HL-60/S4 treated with phorbol 12-myristate 13-acetate at 8.2 ng/mL for 4 days and 3 days (cell line): Measurements from ENCODE around the gene CFAP46.

ENCODE experiments used
- in situ Hi-C: fragments of 300-500 bp; cut with MboI; formaldehyde crosslinking; loops from 2 replicates; pipeline ENCODE4 v1.15.0; 2022; ENCODE audit warnings: low sequenced_read_pairs

Gene CFAP46

DNA sequence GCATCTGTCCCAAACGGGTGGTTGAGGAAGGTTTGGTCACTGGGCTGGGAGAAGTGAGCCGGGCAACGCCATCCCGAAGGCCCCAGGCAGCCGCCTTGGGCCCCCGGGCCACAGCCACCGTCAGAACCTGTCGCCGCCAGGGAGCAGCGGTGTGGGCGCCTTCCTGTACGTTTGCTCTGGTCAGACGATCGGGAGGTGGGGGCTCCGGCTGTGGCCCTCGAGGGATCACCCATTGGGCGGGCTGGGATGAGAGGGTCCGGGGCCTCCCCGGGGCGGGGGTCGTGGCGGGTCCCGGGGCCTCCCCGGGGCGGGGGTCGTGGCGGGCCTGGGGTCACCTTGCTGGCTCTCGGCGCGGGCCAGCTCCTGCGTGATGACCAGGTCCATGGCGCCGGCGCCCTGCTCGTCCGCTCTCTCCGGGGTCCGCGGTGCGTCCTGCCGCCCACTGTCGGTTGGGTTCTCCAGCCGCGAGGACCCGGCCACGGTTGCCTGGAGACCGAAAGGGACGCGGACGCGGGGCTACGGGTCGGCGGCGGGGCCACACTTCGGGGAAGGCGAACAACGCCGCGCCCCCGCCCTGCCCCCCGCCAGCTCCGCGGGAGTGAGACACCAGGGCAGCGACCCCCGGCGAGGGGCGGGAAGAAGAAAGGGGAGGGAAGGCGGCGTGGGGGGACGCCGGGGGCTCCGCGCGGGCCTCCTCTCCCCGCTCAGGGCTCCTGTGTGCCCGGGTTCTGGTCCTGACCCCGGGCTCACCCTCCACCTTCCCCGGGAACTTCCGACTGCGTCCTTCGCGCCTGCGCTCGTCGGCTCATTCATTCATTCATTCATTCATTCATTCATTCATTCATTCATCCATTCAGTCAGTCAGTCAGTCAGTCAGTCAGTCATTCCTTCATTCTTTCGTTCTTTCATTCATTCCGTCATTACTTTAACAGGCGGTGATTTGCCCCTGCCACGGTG is at the start of gene CFAP46:
TSS of gene CFAP46 (minus strand) at position 470 of the 957 bp plus-strand sequence. CDS start at position 384, 86 bp downstream.
- in situ Hi-C loops = no loop called here

DNA sequence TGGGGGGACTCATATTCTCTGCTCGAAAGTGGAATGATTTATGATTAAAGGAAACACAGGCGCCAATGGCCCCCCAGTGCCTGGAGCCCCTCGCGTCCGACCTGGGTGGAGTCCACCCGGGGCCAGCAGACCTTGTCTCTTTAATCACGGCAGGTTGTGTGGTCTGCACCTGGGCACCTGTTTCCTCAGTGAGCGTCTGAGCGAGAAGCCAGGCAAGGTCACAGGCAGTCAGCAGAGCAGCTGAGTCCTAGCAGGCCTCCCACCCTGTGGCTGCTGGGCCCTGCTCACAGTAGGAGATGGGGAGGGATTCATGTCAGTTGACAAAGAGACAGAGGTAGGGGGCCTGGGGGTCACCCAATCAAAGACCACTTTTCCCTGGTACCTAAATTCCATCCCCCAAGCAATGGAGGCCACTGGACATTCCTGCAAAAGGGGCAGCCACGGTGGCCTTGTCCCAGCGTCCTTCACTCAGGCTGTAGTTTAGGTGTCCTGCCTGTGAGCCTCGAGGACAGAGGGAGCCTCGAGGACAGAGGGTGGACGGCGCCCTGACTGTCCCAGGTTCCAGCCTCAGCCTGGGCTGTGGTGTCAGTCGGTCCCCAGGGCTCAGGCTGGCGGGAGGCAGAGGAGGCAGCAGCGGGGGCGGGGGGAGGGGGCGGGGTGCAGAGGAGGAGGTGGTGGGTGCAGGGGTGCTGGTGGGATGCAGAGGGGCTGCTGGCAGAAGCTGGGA is 49.5 kb upstream of the CFAP46 start:
- in situ Hi-C loops = no loop called here

DNA sequence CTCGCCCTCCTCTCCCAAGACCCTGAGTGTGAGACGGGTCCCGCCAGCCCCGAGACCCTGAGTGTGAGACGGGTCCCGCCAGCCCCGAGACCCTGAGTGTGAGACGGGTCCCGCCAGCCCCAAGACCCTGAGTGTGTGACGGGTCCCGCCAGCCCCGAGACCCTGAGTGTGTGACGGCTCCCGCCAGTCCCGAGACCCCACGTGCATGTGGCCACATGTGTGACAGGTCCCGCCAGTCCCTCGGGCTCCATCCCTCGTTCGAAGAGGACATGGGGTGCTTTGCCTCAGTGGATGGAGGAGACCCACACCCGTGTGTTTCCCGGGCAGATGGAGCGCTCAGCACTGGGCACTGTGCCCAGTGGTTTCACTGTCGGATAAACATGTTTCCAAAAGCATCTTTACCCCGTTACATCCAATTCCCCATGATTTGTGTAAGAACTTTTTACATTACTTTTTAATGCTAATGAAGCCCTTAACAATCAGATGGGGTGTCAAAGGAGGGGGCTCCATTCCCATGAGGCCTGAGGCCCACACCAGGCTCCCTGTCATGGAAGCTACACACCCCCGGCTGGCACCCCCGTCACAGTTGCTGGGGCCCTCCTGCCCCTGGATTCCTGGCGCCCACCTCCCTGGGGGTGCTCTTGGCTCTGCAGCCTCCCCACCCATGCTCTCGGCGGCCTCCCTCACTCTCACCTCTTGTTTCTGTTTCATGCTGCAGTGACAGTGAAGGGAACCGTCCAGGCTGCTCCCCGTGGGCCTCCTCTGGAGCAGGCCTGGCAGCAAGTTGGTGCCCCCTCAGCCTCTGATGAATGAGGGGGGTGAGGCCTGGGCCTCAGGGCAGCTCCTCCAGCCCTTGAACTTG is 48.5 kb upstream of the CFAP46 start:
- in situ Hi-C loops = no loop called here

DNA sequence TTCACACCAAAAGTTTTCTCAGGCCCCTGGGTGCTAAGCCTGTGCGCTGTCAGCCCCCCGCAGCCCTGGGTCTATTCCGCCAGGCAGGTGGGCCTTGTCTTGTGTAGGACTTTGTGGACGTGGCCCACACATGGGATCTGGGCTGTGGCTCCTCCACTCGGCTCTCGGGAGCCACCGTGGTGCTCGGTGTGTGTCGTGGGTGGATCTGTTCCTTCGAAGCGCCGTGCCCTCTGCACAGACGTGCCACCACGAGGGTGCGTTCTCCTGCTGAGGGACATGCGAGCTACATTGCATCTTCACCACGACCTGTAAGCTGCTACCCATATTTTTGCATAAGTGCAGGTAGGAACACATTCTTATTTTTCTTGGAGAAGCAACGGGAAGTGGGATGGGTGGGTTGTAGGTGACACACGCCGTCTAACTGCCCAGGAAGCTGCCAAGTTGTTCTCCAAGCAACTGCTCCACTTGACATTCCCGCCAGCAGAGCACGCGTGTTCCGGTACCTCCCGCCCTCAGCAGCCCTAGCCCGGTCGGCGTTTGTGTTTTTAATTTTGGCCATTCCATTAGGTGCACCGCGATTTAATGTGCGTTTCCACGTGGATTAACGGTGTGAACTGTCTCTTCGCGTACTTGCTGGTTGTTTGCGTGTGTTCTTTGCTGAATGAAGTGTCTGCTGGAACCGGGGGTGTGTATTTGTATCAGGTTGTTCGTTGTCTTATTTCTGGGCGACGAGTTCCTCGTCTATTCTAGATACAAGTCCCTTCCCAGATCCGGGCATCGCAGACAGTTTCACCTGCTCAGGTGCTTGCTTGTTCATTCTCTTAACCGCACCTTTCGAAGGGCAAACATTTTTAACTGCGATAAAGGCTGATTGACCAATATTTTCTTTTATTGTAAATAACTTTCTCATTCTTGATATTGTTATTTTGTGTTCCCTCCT is 47.4 kb upstream of the CFAP46 start:
- in situ Hi-C loops = no loop called here

DNA sequence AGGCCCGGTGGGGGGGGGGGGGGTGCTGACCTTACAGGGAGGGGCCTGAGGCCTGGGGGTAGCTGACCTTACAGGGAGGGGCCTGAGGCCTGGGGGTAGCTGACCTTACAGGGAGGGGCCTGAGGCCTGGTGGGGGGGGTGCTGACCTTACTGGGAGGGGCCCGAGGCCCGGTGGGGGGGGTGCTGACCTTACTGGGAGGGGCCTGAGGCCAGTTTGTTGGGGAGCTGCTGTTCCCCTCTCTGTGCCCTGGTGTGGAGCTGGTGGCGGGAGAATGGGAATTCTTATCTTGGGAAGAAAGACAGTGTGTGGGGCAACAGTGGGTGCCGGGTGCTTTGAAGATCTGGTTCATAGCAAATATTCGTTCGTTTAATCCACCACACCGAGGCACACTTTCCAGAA is 46.6 kb upstream of the CFAP46 start:
- in situ Hi-C loops = no loop called here

DNA sequence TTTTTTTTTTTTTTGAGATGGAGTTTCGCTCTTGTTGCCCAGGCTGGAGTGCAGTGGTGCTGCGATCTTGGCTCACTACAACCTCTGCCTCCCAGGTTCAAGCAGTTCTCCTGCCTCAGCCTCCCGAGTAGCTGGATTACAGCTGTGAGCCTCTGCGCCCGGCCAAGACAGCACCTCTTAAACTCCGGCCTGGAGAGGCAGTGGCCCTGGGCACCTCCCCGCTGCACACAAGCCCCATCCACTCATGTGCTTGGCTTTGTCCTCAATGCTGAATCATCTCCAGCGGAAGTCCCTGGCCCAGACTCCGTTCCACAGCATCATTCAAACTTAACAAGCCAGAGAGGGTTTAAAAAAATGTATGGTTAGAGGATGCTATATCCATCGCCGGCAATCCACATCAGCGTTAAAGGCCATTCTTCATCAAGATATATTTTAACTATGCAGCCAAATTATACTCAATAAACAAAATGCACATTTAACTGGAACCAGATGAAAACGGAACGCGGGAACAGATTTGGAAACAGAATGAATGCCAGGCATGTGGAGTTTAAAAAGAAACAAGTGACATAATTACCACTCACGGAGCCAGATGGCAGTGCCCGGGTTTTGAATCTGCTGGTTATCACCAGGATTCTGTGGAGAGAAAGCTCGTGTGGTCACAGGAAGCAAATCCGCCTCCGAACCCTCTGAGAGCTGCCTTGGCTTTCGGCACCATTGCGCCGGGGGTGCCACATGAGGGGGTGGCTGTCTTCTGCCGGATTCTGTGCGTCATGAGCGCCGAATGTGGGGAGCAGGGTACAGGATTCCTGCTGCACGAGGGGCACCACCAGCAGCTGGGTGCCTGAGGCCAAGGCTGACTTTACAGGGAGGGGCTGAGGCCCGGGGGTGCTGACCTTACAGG is 45.6 kb upstream of the CFAP46 start:
- in situ Hi-C loops = no loop called here

DNA sequence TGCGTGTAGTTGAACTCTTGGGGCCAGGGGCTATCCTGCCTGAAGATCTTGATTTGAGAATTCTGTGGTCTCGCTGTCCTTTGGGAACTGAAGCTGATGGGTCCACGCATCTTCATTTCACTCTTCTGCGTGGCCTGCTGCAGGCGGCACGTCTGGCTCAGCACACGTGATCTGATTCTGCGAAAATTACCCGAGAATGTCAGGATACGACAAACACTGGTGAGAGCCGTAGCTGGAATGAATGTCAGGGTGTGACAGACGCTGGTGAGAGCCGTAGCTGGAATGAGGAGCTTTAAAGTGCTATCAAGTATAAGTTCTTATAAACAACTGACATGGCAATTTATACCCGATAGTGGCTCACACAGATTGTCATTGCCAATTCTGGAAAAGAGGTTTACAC is 44.6 kb upstream of the CFAP46 start:
- in situ Hi-C loops = no loop called here

DNA sequence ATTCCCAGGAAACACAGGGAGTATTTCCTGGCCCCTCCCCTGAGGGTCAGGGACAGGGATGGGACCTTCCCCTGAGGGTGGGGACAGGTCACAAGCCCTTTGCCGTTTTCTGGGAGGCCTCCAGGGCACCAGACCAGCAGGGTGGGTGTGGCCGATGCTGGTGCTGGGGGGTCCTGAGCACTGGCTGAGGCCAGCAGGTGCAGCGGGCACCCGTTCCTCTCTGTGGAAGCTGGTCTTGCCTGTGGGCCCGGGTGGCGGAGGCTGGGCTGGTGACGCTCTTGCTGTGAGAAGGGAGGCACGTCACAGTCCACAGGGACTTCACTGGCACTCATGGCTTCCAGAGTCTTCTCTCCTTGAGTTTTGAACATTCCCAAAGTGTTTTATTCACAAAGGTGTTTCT is 44.2 kb upstream of the CFAP46 start:
- in situ Hi-C loops = no loop called here

DNA sequence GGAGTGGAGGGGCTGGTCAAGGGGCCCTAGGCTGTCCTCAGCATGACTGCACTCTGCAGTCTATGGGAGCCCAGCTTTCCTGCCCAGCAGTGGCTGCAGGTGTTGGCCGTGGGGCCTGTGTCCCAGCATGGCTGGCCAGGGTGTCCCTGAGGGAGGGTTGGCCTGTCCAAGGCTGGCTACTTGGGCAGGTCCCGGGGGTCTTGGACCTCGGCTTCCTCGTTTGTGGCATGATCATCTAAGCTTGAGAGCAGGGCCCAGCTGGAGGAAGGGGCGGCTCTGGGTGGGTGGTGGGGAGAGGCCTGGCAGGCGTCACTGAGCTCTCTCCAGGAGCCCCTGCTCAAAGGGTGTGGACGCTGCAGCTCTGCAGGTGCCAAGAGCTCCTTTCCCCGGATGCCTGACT is 43.7 kb upstream of the CFAP46 start:
- in situ Hi-C loops = no loop called here

DNA sequence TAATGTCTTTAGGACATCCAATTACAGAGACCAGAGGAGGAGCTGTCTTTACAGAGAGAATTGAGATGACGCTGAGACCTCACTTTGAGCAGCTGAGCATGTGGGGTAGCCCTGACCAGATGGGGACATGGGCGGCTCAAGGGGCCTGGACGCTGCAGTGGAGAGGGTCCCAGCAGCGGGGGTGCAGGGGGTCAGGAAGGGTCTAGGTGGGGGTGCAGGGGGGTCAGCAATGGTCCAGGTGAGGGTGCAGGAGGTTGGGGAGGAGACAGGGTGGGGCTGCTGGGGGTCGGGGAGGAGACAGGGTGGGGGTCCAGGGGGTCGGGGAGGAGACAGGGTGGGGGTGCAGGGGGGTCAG is 43.2 kb upstream of the CFAP46 start:
- in situ Hi-C loops = no loop called here

DNA sequence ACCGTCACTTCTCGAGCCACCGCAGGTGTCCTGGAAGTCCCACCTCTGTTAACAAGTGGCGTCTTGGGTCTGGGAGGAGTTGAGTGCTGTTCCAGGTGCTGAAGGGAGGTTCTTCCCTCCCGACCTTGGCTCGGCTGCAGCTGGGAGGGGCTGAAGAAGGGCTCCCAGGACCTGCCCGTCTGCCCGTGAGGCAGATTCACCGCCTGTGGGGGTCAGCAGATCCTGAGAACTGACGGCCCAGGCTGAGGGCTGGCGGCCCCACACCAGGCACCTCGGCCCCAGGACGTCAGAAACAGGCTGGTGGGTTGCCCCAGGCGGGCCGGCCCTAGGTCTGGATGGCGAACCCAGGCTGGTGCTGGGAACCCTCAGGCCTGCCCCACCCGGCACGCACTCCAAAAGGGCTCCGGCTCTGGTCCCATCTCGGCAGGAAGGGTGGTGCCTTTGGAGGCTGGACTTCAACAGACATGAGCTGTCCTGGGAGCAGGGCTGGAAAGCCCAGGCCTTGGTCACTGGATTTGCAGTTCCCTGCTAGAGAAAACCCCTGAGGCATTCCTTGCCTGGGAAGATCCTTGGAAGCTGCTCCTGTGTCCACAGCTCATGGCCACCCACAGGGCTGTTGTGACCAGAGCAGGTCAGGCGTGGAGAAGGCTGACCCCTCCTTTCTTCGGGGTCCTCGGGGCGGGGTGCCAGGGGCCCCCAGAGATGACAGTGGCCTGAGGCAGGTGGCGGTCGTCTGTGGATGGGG is 42.6 kb upstream of the CFAP46 start:
- in situ Hi-C loops = no loop called here

DNA sequence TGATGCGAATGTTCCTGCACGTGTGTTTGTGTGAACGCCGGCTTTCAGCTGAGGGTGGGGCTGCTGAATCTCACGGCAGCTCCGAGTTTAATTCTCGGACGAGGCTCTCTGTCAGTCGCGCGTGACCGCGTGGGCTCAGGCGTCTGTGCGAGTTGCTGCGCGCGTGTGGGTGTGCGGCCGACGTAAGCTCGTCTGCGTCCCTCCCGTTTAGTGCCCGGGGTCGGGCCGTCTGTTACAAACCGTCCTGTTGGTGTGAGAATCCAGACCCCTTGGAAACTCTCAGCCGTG is 41.6 kb upstream of the CFAP46 start:
- in situ Hi-C loops = no loop called here

DNA sequence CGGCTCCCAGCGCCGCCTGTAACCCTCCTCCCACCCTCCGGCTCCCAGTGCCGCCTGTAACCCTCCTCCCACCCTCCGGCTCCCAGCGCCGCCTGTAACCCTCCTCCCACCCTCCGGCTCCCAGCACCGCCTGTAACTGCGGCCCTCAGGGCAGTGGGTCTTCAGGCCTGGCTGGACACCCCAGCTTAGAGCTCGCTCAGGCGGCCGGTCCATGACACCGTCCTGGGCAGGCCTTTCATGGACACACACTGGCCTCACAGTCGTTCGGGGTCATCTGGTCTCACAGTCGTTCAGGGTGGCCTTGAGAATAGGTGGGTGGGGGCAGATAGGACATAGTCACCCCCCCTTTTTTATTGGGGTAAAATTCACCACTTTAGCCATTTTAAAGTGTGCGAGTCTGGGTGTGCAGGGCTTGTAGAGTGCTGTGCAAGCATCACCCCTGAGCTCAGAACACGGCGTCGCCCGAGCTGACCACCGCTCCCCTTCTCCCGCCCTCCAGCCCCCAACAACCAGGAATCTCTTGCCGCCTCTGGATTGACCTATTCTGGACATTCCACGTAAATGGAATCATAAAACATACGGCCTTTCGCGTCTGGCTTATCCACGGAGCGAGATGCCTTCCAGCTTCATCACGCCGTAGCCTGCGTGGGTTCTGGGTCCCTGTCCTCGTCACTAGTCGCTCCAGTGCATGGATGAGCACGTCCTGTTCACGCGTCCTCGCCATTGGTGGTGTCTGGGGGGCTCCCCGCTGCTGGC is 41.1 kb upstream of the CFAP46 start:
- in situ Hi-C loops = no loop called here

DNA sequence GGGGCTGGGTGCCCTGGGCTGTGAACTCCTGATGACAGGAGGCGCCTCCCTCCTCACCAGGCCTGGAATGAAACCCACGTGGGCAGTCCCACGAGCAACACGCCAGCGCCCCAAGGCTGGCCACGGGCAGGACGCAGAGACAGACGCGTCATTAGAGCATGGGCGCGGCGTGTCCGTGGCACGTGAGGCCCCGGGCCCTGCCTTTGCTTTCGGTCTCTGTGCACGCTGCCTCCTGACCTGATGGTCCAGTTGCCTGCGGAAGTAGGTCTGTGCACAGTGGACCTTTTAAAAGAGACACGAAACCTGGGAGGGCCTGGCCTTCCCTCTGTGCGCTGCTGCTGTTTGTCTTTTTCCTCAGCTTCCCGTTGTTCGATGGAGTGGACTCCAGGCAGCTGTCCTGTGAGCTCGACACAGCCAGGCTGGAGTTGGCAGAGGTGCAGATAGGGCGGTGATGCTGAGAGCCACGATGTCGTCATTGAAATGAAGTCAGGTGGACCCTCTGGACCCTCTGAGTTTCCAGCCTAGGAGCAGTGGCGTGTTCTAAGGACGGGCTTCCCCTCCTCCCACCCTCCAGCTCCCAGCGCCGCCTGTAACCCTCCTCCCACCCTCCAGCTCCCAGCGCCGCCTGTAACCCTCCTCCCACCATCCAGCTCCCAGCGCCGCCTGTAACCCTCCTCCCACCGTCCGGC is 40.1 kb upstream of the CFAP46 start:
- in situ Hi-C loops = no loop called here

DNA sequence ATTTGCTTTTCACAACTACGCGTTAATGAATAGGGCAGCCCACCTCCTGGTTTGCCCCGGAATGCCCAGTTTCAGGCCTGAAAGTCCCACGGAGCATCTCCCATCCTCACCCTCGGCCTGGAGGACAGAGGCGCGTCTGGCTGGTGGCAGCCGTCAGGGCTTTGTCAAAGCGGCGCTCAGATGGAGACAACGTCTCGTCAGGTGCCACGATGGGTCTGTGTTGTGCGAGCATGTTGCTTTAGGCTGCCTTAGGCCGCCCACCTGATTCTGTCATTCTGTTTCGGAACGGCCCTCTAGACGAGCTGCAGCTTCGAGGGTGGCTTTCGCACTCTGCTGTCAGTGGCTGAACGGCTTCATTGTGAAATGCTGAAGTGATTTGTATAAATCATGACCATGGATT is 39.4 kb upstream of the CFAP46 start:
- in situ Hi-C loops = no loop called here

DNA sequence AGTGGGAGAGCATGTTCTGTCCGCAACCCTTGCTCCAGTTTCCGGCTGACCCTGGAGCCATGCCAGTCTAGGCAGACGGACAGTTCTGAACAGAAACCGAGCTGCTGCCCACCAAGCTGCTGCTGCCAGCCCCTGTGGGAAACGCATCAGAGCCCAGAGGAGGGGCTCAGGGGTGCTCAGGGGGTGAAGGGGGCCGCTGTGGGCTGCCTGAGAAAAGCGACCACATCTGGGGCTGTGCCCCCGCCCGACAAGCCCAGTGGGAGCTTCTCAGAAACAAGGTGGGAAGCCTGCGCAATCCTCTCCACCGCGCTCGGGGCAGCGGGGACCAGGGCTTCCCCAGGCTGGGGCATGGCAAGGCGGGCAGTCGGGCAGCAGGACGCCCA is 38.8 kb upstream of the CFAP46 start:
- in situ Hi-C loops = no loop called here

DNA sequence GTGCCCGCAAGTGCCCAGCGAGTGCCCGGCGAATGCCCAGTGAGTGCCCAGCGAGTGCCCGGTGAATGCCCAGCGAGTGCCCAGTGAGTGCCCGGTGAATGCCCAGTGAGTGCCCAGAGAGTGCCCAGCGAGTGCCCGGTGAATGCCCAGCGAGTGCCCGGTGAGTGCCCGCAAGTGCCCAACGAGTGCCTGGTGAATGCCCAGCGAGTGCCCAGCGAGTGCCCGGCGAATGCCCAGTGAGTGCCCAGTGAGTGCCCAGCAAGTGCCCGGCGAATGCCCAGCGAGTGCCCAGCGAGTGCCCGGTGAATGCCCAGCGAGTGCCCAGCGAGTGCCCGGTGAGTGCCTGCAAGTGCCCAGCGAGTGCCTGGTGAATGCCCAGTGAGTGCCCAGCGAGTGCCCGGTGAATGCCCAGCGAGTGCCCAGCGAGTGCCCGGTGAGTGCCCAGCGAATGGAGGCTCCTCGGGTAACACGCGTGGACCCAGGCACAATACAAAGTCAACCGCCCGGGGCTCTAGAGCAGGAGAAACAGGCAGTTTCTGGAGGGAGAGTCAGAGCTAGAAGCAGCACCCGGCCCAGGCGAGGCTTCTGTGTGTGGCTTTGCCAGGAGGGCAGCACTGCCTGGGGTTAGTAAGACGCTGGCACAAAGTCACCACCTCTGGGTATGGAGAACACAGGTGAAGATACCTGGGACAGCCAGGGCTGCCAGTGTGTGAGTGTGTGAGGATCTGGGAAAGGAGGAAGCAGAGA is 38.2 kb upstream of the CFAP46 start:
- in situ Hi-C loops = no loop called here
